ENCODE results near the gene BOLA1. TPM values are rescaled to one million over a fixed set of nuclear protein-coding genes. Genes with fewer than 3 reads are reported as not detected.

The BOLA1 gene
- polyA plus RNA-seq, 1 donor from 2014 or later, result 26.3 TPM

DNA sequence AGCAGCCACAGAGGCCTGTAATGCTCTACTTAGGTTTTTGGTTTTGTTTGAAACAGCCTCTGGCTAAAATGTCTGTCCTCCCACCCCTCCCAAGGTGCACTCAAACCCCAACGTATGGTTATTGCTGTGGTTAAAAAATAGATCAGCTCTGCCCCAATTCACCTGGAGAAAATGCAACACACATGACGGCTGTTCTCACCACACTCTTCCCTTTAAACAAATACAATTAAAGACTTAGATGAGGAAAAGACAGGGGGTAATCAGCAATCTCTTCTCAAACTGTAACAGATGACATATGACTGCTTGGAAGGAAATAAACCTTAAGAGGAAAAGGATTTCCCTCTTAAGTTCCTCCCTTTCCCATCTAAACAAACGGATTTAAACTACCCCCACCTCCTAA is 43.5 kb downstream of the BOLA1 start:
- Histone ChIP-seq H4K20me1 (ENCODE audit: insufficient read depth) (no peaks in the 10 kb centered on the region), H3K4me3 (ENCODE audit: low read length) (no peak overlapping the region), H2AFZ (ENCODE audit: low read depth, low read length) (no peak overlapping the region), H3F3A (ENCODE audit: insufficient read depth, low read length, poor library complexity, severe bottlenecking) (no peaks in the 10 kb centered on the region), H3K36me3 (ENCODE audit: insufficient read depth, low read length) (no peaks in the 10 kb centered on the region), H3K27ac (ENCODE audit: low read length) (no peak overlapping the region), H3K9me3 (ENCODE audit: low read length) (no peaks in the 10 kb centered on the region), H3K79me2 (replicated peaks; ENCODE audit: insufficient read depth, low read length) (no peaks in the 10 kb centered on the region), H3K9ac (ENCODE audit: low read length) (no peak overlapping the region), H3K4me2 (ENCODE audit: low read length) (no peak overlapping the region), H3K27me3 (ENCODE audit: insufficient read depth, low read depth, low read length) (no peaks in the 10 kb centered on the region), H3K9me2 (ENCODE audit: insufficient read depth, low read length) (no peaks in the 10 kb centered on the region)
- TF ChIP-seq CTCF (IDR thresholded peaks at IDR 0.05; ENCODE audit: poor library complexity, severe bottlenecking) (no peak), TAF1 (IDR thresholded peaks at IDR 0.05; ENCODE audit: low read depth) (no peak), RAD21 (conservative IDR thresholded peaks at IDR 0.05) (no peak), REST (IDR thresholded peaks at IDR 0.05; ENCODE audit: borderline replicate concordance) (no peak), POLR2AphosphoS5 (IDR thresholded peaks at IDR 0.05) (no peak), EP300 (conservative IDR thresholded peaks at IDR 0.05; ENCODE audit: poor library complexity, severe bottlenecking) (no peak), EZH2 (IDR thresholded peaks at IDR 0.05; ENCODE audit: borderline replicate concordance, insufficient read depth, low read length, poor library complexity, severe bottlenecking) (no peak), MXI1 (conservative IDR thresholded peaks at IDR 0.05; ENCODE audit: poor library complexity, severe bottlenecking) (no peak), SMC3 (conservative IDR thresholded peaks at IDR 0.05; ENCODE audit: poor library complexity) (no peak)

GRCh38 chr1:149945206-149945605 is 45.8 kb downstream of the BOLA1 start:
- H3K9me3 ChIP-seq (ENCODE audit: low read length), result no peaks in the 10 kb centered on the region
- no peaks in the 10 kb centered on the region for H4K20me1 ChIP-seq (ENCODE audit: insufficient read depth)
- no peaks in the 10 kb centered on the region for H3K9me2 ChIP-seq (ENCODE audit: insufficient read depth, low read length)
- no peaks in the 10 kb centered on the region for H3F3A ChIP-seq (ENCODE audit: insufficient read depth, low read length, poor library complexity, severe bottlenecking)
- H3K9ac ChIP-seq (ENCODE audit: low read length), result no peak overlapping the region
- H3K79me2 ChIP-seq (replicated peaks; ENCODE audit: insufficient read depth, low read length), result no peaks in the 10 kb centered on the region
- no peak overlapping the region for H3K27ac ChIP-seq (ENCODE audit: low read length)
- H3K27me3 ChIP-seq (ENCODE audit: insufficient read depth, low read depth, low read length), result no peaks in the 10 kb centered on the region
- H2AFZ ChIP-seq (ENCODE audit: low read depth, low read length), result no peak overlapping the region
- H3K4me3 ChIP-seq (ENCODE audit: low read length), result no peak overlapping the region
- TF ChIP-seq SMC3 (conservative IDR thresholded peaks at IDR 0.05; ENCODE audit: poor library complexity), result no peak
- TF ChIP-seq MXI1 (conservative IDR thresholded peaks at IDR 0.05; ENCODE audit: poor library complexity, severe bottlenecking), result no peak
- TF ChIP-seq RAD21 (conservative IDR thresholded peaks at IDR 0.05), result no peak
- TF ChIP-seq TAF1 (IDR thresholded peaks at IDR 0.05; ENCODE audit: low read depth), result no peak
- TF ChIP-seq POLR2AphosphoS5 (IDR thresholded peaks at IDR 0.05), result no peak
- TF ChIP-seq EZH2 (IDR thresholded peaks at IDR 0.05; ENCODE audit: borderline replicate concordance, insufficient read depth, low read length, poor library complexity, severe bottlenecking), result no peak
- TF ChIP-seq REST (IDR thresholded peaks at IDR 0.05; ENCODE audit: borderline replicate concordance), result no peak
- no peak for TF ChIP-seq CTCF (IDR thresholded peaks at IDR 0.05; ENCODE audit: poor library complexity, severe bottlenecking)
- no peak for TF ChIP-seq EP300 (conservative IDR thresholded peaks at IDR 0.05; ENCODE audit: poor library complexity, severe bottlenecking)
- H3K4me2 ChIP-seq (ENCODE audit: low read length), result no peak overlapping the region
- no peaks in the 10 kb centered on the region for H3K36me3 ChIP-seq (ENCODE audit: insufficient read depth, low read length)

Data from neural cell (in vitro differentiated cells).